ENCODE results near the gene FOXJ2. TPM values are rescaled to one million over a fixed set of nuclear protein-coding genes. Genes with fewer than 3 reads are reported as not detected.

The FOXJ2 gene
- total RNA-seq, 4 donors from 2014 or later, result 17.4 to 29.0 (median 23.9) TPM

- Histone ChIP-seq H3K4me3 (no peak overlapping the region), H3K36me3 (peaks cover 52 to 65% (median 58%) of the 10 kb centered on the region in 4 donors), H3K9me3 (no peaks in the 10 kb centered on the region), H3K4me1 (peaks cover 0 to 22% (median 17%) of the 10 kb centered on the region in 4 donors), H3K27ac (replicated peaks in 1 of 4) (no peak overlapping the region), H3K27me3 (no peaks in the 10 kb centered on the region)
- WGBS, result 92% methylated on average over 5 of the region's 5 CpGs
- intact Hi-C loops (cut with DNase I), result loop anchor here (10.0 kb wide), 1 partner anchor 155 kb away; the partner anchor contains the start of gene SLC2A3
- DNase-seq (ENCODE audit: extremely low spot score), result no peak
- TF ChIP-seq EP300 (IDR thresholded peaks at IDR 0.05) (no peak), POLR2AphosphoS5 (IDR thresholded peaks at IDR 0.05) (no peak), POLR2A (IDR thresholded peaks at IDR 0.05; ENCODE audit: low read depth) (no peak)
Observed at GRCh38 chr12:8089716-8090115, 57.2 kb downstream of the FOXJ2 start.

GRCh38 chr12:8093291-8093690 is 60.8 kb downstream of the FOXJ2 start:
- H3K27ac ChIP-seq (replicated peaks in 1 of 4), result no peak overlapping the region
- H3K36me3 ChIP-seq, result peaks cover 76 to 95% (median 86%) of the 10 kb centered on the region in 4 donors
- DNase-seq (ENCODE audit: extremely low spot score), result no peak
- H3K9me3 ChIP-seq, result no peaks in the 10 kb centered on the region
- WGBS, result 98% methylated on average over 3 of the region's 3 CpGs
- H3K4me1 ChIP-seq, result peaks cover 0 to 5% (median 4%) of the 10 kb centered on the region in 4 donors
- H3K4me3 ChIP-seq, result no peak overlapping the region
- H3K27me3 ChIP-seq, result no peaks in the 10 kb centered on the region
- intact Hi-C loops (cut with DNase I), result no loop called here
- TF ChIP-seq CTCF (IDR thresholded peaks at IDR 0.05) (no peak), POLR2AphosphoS5 (IDR thresholded peaks at IDR 0.05) (no peak), POLR2A (IDR thresholded peaks at IDR 0.05; ENCODE audit: low read depth) (no peak), EP300 (IDR thresholded peaks at IDR 0.05) (no peak)

- no peak overlapping the region for H3K4me3 ChIP-seq
- no peaks in the 10 kb centered on the region for H3K9me3 ChIP-seq
- 91% methylated on average over 2 of the region's 2 CpGs for WGBS
- no peaks in the 10 kb centered on the region for H3K27me3 ChIP-seq
- H3K36me3 ChIP-seq, result peaks cover 63 to 88% (median 73%) of the 10 kb centered on the region in 4 donors
- TF ChIP-seq POLR2A (IDR thresholded peaks at IDR 0.05; ENCODE audit: low read depth) (no peak), EP300 (IDR thresholded peaks at IDR 0.05) (no peak), CTCF (IDR thresholded peaks at IDR 0.05) (no peak), POLR2AphosphoS5 (IDR thresholded peaks at IDR 0.05) (no peak)
- no peak overlapping the region for H3K27ac ChIP-seq (replicated peaks in 1 of 4)
- H3K4me1 ChIP-seq, result no peaks in the 10 kb centered on the region
- intact Hi-C loops (cut with DNase I), result no loop called here
- DNase-seq (ENCODE audit: extremely low spot score), result no peak
Observed at GRCh38 chr12:8096281-8096915, 63.9 kb downstream of the FOXJ2 start.

GRCh38 chr12:8099235-8099634 is 66.7 kb downstream of the FOXJ2 start:
- no peaks in the 10 kb centered on the region for H3K27me3 ChIP-seq
- peaks cover 35 to 63% (median 45%) of the 10 kb centered on the region in 4 donors for H3K36me3 ChIP-seq
- intact Hi-C loops (cut with DNase I), result no loop called here
- TF ChIP-seq CTCF (IDR thresholded peaks at IDR 0.05) (no peak), EP300 (IDR thresholded peaks at IDR 0.05) (no peak), POLR2A (IDR thresholded peaks at IDR 0.05; ENCODE audit: low read depth) (no peak)
- WGBS, result 98% methylated on average over 3 of the region's 3 CpGs
- H3K4me1 ChIP-seq, result no peaks in the 10 kb centered on the region
- no peak overlapping the region for H3K4me3 ChIP-seq
- no peak for DNase-seq (ENCODE audit: extremely low spot score)
- H3K9me3 ChIP-seq, result no peaks in the 10 kb centered on the region
- H3K27ac ChIP-seq (replicated peaks in 1 of 4), result no peak overlapping the region

Other genes starting within 250 kb of the FOXJ2 start
- gene NANOG, start 243.3 kb upstream of the FOXJ2 start, total RNA-seq, result not detected
- 1 to 10 TPM in 1 of 4 donors, under 1 TPM in 2, not detected in 1; 0.29 to 3.1 (median 0.39) TPM for gene SLC2A14, start 159.8 kb upstream of the FOXJ2 start, total RNA-seq
- 100 to 1,000 TPM in 1 of 4 donors, 10 to 100 TPM in 3; 10.7 to 102 (median 13.5) TPM for gene SLC2A3, start 96.5 kb upstream of the FOXJ2 start, total RNA-seq
- 10 to 100 TPM in 1 of 4 donors, 1 to 10 TPM in 3; 4.9 to 18.7 (median 9.0) TPM for gene C3AR1, start 33.6 kb downstream of the FOXJ2 start, total RNA-seq
- 10 to 100 TPM; 17.9 to 29.2 (median 23.0) TPM for gene NECAP1, start 49.6 kb downstream of the FOXJ2 start, total RNA-seq
- gene CLEC4A, start 90.9 kb downstream of the FOXJ2 start, total RNA-seq, result 1 to 10 TPM in 2 of 4 donors, under 1 TPM in 2; 0.40 to 2.2 (median 0.91) TPM
- not detected for gene ZNF705A, start 124.3 kb downstream of the FOXJ2 start, total RNA-seq
- gene FAM90A1, start 194.9 kb downstream of the FOXJ2 start, total RNA-seq, result under 1 TPM in 1 of 4 donors, not detected in 3; under 0.01 TPM

Data from esophagus muscularis mucosa (tissue), 4 donors.